Progenitor cell of endocrine pancreas (in vitro differentiated cells): ENCODE measurements around the gene RECQL5. TPM values are rescaled to one million over a fixed set of nuclear protein-coding genes. Genes with fewer than 3 reads are reported as not detected.

ENCODE experiments used
- DNase-seq: peaks from one replicate; pipeline ENCODE4 v3.0.0; 2021; ENCODE audit warnings: low spot score; ENCODE audit not compliant: unreplicated experiment
- H3K27ac Mint-ChIP-seq: 2 replicates; pipeline ENCODE4 v1.8.0; 2021; ENCODE audit warnings: mild to moderate bottlenecking, moderate library complexity, mixed read lengths
- H3K27me3 Mint-ChIP-seq: 2 replicates; pipeline ENCODE4 v1.8.0; 2021; ENCODE audit warnings: mixed read lengths
- H3K36me3 Mint-ChIP-seq: 2 replicates; pipeline ENCODE4 v1.8.0; 2022; ENCODE audit warnings: mixed read lengths; ENCODE audit not compliant: insufficient read depth
- H3K4me1 Mint-ChIP-seq: 2 replicates; pipeline ENCODE4 v1.8.0; 2021; ENCODE audit warnings: low read depth, mixed read lengths
- H3K4me3 Mint-ChIP-seq: 2 replicates; pipeline ENCODE4 v1.8.0; 2021; ENCODE audit warnings: low read depth, mild to moderate bottlenecking, moderate library complexity, mixed read lengths
- H3K9me3 Mint-ChIP-seq: 2 replicates; pipeline ENCODE4 v1.8.0; 2021; ENCODE audit warnings: low read depth, mixed read lengths
- total RNA-seq: library from RNA; stranded (reverse); gene quantifications from 2 replicates; pipeline ENCODE4 v1.2.1, GENCODE V29; 2021
- TF ChIP-seq, protein P1 (sequence below): fragments of 200-600 bp; sonication (generic); IDR thresholded peaks from one replicate; pipeline ENCODE4 v1.5.0; 2021; ENCODE audit warnings: antibody characterized with exemption, mild to moderate bottlenecking; ENCODE audit not compliant: unreplicated experiment

The RECQL5 gene
- total RNA-seq, 1 donor from 2014 or later, result 67.7 TPM

DNA sequence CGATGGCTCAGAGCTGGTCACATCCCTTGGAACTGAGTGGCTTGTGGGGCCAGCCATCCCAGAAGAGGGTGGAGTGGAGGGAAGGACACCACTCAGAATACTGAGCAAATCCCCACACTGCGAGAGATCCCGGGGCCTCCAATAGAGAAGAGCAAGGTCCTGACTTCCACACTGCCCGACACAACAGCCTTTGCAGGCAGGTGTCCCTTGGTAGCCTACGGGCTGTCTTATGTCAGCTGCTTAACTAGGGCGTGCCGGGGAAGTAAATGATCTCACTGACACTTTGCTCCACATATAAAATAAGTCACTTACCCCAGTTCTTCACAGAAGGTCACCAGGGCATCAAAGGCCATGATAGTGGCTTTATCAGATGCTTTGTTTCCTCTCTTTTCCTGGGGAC lies 16.1 kb downstream of the RECQL5 start:
- DNase-seq, result no peak
- H3K4me3 Mint-ChIP-seq, result no peak overlapping the region
- peaks cover 19% of the 10 kb centered on the region for H3K4me1 Mint-ChIP-seq
- H3K27me3 Mint-ChIP-seq, result no peaks in the 10 kb centered on the region
- no peaks in the 10 kb centered on the region for H3K9me3 Mint-ChIP-seq
- TF ChIP-seq, protein P1, sequence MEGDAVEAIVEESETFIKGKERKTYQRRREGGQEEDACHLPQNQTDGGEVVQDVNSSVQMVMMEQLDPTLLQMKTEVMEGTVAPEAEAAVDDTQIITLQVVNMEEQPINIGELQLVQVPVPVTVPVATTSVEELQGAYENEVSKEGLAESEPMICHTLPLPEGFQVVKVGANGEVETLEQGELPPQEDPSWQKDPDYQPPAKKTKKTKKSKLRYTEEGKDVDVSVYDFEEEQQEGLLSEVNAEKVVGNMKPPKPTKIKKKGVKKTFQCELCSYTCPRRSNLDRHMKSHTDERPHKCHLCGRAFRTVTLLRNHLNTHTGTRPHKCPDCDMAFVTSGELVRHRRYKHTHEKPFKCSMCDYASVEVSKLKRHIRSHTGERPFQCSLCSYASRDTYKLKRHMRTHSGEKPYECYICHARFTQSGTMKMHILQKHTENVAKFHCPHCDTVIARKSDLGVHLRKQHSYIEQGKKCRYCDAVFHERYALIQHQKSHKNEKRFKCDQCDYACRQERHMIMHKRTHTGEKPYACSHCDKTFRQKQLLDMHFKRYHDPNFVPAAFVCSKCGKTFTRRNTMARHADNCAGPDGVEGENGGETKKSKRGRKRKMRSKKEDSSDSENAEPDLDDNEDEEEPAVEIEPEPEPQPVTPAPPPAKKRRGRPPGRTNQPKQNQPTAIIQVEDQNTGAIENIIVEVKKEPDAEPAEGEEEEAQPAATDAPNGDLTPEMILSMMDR, result no peak
- H3K27ac Mint-ChIP-seq, result no peak overlapping the region
- H3K36me3 Mint-ChIP-seq, result peaks cover 22% of the 10 kb centered on the region

DNA sequence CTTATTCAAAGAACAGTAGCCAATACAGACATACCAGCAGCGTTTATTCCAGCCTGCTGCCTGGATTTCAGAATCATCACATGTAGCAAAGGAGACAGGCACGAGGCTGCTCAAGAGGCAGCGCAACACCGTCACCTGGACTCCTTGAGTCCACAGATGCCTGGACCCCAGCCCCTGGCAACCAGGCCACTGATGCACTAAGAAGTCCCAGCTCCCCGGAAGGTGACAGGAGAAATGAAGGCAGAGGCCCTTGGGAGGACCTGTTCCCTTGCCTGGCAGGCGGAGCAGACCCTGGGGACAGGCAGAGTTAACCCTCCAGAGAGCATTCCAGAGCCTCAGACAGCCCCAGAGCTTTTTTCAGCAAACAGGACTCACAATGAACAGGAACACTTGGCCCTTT lies 17.3 kb downstream of the RECQL5 start:
- H3K4me3 Mint-ChIP-seq, result no peak overlapping the region
- no peak for DNase-seq

DNA sequence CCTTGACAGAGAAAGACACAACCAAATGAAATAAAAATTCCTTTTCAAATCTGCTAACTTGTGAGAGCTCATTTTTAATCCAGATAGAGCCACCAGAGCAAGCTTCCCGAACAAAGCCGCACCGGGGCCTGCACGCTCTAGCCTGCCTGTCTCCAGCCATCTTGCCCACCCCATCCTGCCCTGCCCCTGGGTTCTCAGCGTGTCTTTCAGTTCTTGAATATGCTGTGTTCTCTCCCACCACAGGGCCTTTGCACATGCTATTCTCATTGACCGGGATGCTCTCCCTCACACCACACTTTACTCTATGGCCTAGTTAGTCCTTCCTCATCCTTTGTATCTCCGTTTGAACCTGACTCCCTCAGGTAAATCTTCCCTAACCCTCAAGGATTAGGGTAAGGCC lies 19.0 kb downstream of the RECQL5 start:
- TF ChIP-seq, protein P1, result no peak
- Mint-ChIP-seq H3K36me3 (peaks cover 17% of the 10 kb centered on the region), H3K9me3 (no peaks in the 10 kb centered on the region), H3K27me3 (no peaks in the 10 kb centered on the region), H3K4me1 (peaks cover 29% of the 10 kb centered on the region), H3K27ac (peak overlapping the region; percentile 100), H3K4me3 (no peak overlapping the region)
- no peak for DNase-seq

More for the DNA sequence above, 17.3 kb downstream of the RECQL5 start:
- TF ChIP-seq, protein P1, result no peak
- peaks cover 22% of the 10 kb centered on the region for H3K36me3 Mint-ChIP-seq
- H3K4me1 Mint-ChIP-seq, result peaks cover 29% of the 10 kb centered on the region
- H3K27me3 Mint-ChIP-seq, result no peaks in the 10 kb centered on the region
- peak overlapping the region; percentile 91 for H3K27ac Mint-ChIP-seq
- no peaks in the 10 kb centered on the region for H3K9me3 Mint-ChIP-seq

DNA sequence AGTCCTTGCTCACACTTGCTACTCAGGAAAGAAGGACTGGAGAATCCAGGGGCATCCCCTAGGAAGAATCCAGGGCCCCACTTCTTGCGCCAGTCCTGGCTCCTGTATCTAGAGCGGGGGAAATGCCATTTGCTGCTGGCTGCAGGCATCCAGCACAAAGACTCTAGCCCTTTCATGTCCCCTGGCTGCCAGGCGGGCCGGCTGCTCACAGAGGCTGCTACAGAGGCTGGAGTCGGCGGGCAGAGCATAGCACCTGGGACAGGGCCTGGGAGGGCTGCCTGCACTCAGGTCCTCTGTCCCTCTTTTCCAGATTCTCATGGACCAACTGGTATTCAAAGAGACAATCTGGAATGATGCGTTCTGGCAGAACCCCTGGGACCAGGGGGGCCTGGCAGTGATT lies 19.9 kb downstream of the RECQL5 start:
- peaks cover 16% of the 10 kb centered on the region for H3K36me3 Mint-ChIP-seq

DNA sequence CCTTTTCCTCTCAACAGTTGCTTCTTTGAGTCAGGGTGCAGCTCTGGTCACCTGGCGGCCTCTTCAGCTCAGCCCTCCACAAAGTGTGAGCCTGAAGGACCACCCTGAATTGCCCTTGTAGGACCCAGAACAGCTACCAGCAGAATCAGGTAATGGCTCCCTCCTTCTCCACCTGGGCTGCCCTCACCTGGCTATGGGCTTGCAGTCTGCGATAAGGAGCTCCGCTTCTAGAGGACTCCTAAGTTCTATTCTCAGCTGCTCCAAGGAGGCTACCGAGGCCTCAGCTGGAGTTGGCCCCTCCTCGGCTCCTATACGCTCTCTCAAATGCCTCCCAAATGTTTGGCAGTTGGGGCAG lies 20.3 kb downstream of the RECQL5 start:
- H3K4me1 Mint-ChIP-seq, result peaks cover 34% of the 10 kb centered on the region
- peak overlapping the region; percentile 100 for H3K27ac Mint-ChIP-seq
- no peak for DNase-seq
- no peaks in the 10 kb centered on the region for H3K27me3 Mint-ChIP-seq
- H3K36me3 Mint-ChIP-seq, result peaks cover 16% of the 10 kb centered on the region
- TF ChIP-seq, protein P1, result no peak
- H3K4me3 Mint-ChIP-seq, result peak overlapping the region; percentile 72
- H3K9me3 Mint-ChIP-seq, result no peaks in the 10 kb centered on the region

More for the DNA sequence above, 19.9 kb downstream of the RECQL5 start:
- no peaks in the 10 kb centered on the region for H3K27me3 Mint-ChIP-seq
- H3K4me1 Mint-ChIP-seq, result peaks cover 34% of the 10 kb centered on the region
- TF ChIP-seq, protein P1, result no peak
- H3K27ac Mint-ChIP-seq, result peak overlapping the region; percentile 100
- H3K9me3 Mint-ChIP-seq, result no peaks in the 10 kb centered on the region
- H3K4me3 Mint-ChIP-seq, result peak overlapping the region; percentile 72
- DNase-seq, result no peak
